GM12878 (cell line): ENCODE results near the gene PHF20. TPM values are rescaled to one million over a fixed set of nuclear protein-coding genes. Genes with fewer than 3 reads are reported as not detected.

Experiments used
- ATF7 ChIP-seq: fragments of 450-650 bp; IDR thresholded peaks from 2 replicates; pipeline ENCODE4 v1.6.1; 2016; ENCODE audit warnings: low read depth, mild to moderate bottlenecking
- BCL11A ChIP-seq: IDR thresholded peaks from 2 replicates; pipeline ENCODE4 v1.6.1; 2011; ENCODE audit warnings: low read depth, low read length
- BMI1 ChIP-seq: fragments of 450-650 bp; IDR thresholded peaks from 2 replicates; pipeline ENCODE4 v1.6.1; 2016; ENCODE audit warnings: mild to moderate bottlenecking, moderate library complexity, borderline replicate concordance
- BRCA1 ChIP-seq: IDR thresholded peaks from 2 replicates; pipeline ENCODE4 v1.6.1; 2011; ENCODE audit warnings: low read depth, low read length, improper control_type of control experiment
- CBX3 ChIP-seq: fragments of 200-600 bp; sonication (generic); IDR thresholded peaks from 2 replicates; pipeline ENCODE4 v1.6.1; 2016; ENCODE audit warnings: low read depth, borderline replicate concordance
- FOS ChIP-seq: IDR thresholded peaks from 3 replicates; pipeline ENCODE4 v1.6.1; 2011; ENCODE audit warnings: borderline replicate concordance; ENCODE audit not compliant: insufficient read length; ENCODE audit errors: extremely low read depth
- FOXM1 ChIP-seq: IDR thresholded peaks from 2 replicates; pipeline ENCODE4 v1.6.1; 2012; ENCODE audit warnings: low read depth, mild to moderate bottlenecking, inconsistent platforms, low read length, moderate library complexity
- HDGF ChIP-seq: fragments of 450-650 bp; IDR thresholded peaks from 2 replicates; pipeline ENCODE4 v1.6.1; 2016; ENCODE audit warnings: antibody characterized with exemption
- IRF5 ChIP-seq: fragments of 450-650 bp; IDR thresholded peaks from 2 replicates; pipeline ENCODE4 v1.6.1; 2017; ENCODE audit warnings: borderline replicate concordance
- MLLT1 ChIP-seq: fragments of 450-650 bp; IDR thresholded peaks from 2 replicates; pipeline ENCODE4 v1.6.1; 2016; ENCODE audit warnings: mild to moderate bottlenecking
- PML ChIP-seq: IDR thresholded peaks from 2 replicates; pipeline ENCODE4 v1.6.1; 2012; ENCODE audit warnings: low read length, inconsistent platforms
- RBBP5 ChIP-seq: fragments of 200-600 bp; sonication (generic); conservative IDR thresholded peaks from 2 replicates; pipeline ENCODE4 v1.6.1; 2016
- RFX5 ChIP-seq: IDR thresholded peaks from 2 replicates; pipeline ENCODE4 v1.6.1; 2011; ENCODE audit warnings: low read depth, low read length, improper control_type of control experiment
- RUNX3 ChIP-seq: IDR thresholded peaks from 2 replicates; pipeline ENCODE4 v1.6.1; 2012; ENCODE audit warnings: low read length, inconsistent platforms
- SPI1 ChIP-seq: IDR thresholded peaks from 2 replicates; pipeline ENCODE4 v1.6.1; 2011; ENCODE audit warnings: low read depth, mild to moderate bottlenecking, low read length, moderate library complexity, borderline replicate concordance; ENCODE audit not compliant: insufficient read depth
- SUZ12 ChIP-seq: fragments of 200-600 bp; sonication (generic); IDR thresholded peaks from one replicate; pipeline ENCODE4 v1.6.1; 2018; ENCODE audit warnings: antibody characterized with exemption, mild to moderate bottlenecking; ENCODE audit not compliant: unreplicated experiment
- TARDBP ChIP-seq: IDR thresholded peaks from 2 replicates; pipeline ENCODE4 v1.6.1; 2016; ENCODE audit warnings: borderline replicate concordance
- ZNF207 ChIP-seq: fragments of 450-650 bp; IDR thresholded peaks from 2 replicates; pipeline ENCODE4 v1.6.1; 2014; ENCODE audit warnings: antibody characterized with exemption, mild to moderate bottlenecking, borderline replicate concordance
- ZNF217 ChIP-seq: fragments of 450-650 bp; IDR thresholded peaks from 2 replicates; pipeline ENCODE4 v1.6.1; 2017; ENCODE audit warnings: antibody characterized with exemption, mild to moderate bottlenecking
- polyA plus RNA-seq, 11 experiments: library from polyadenylated mRNA; depleted of rRNA in 4 of 11; unstranded in 6 of 11; stranded (reverse) in 5 of 11; fragments of >200 nt; fragmentation: Nextera tagmentation in 4 of 11; fragmentation: Illumina TruSeq in 1 of 11; extraction: Ambion mirVana in 4 of 11; extraction: Trizol in 1 of 11; gene quantifications; 1 replicate in 1 of 11; 2 replicates in 10 of 11; pipeline versions ENCODE4 v1.2.1 to v1.2.3, GENCODE V29; 2011 to 2016; ENCODE audit warnings: inconsistent platforms in 2 of 11, missing spikeins in 2 of 11, low read depth in 1 of 11
- total RNA-seq, 4 experiments: library from RNA; depleted of rRNA in 3 of 4; stranded (reverse); fragments of >200 nt in 3 of 4; fragmentation: Illumina TruSeq in 1 of 4; extraction: Trizol in 1 of 4; gene quantifications; 2 replicates each; pipeline versions ENCODE4 v1.2.1 to v1.2.3, GENCODE V29; 2013 to 2021
- TF ChIP-seq, protein P1 (sequence below): IDR thresholded peaks from 2 replicates; pipeline ENCODE4 v1.6.1; 2012; ENCODE audit warnings: low read depth, low read length, improper control_type of control experiment
- TF ChIP-seq, protein P2 (sequence below): fragments of 450-650 bp; IDR thresholded peaks from 2 replicates; pipeline ENCODE4 v1.6.1; 2018; ENCODE audit warnings: mild to moderate bottlenecking, low read depth, moderate library complexity; ENCODE audit not compliant: partially characterized antibody
- TF ChIP-seq, protein P3 (sequence below): fragments of 450-650 bp; IDR thresholded peaks from 2 replicates; pipeline ENCODE4 v1.6.1; 2017; ENCODE audit warnings: mild to moderate bottlenecking

PHF20 gene
- total and polyA plus RNA-seq, 10 of the 15 experiments (the other 5 are each of a cell fraction or from before 2014, with no cell fraction given), result 31.6 to 91.2 (median 46.8) TPM

DNA sequence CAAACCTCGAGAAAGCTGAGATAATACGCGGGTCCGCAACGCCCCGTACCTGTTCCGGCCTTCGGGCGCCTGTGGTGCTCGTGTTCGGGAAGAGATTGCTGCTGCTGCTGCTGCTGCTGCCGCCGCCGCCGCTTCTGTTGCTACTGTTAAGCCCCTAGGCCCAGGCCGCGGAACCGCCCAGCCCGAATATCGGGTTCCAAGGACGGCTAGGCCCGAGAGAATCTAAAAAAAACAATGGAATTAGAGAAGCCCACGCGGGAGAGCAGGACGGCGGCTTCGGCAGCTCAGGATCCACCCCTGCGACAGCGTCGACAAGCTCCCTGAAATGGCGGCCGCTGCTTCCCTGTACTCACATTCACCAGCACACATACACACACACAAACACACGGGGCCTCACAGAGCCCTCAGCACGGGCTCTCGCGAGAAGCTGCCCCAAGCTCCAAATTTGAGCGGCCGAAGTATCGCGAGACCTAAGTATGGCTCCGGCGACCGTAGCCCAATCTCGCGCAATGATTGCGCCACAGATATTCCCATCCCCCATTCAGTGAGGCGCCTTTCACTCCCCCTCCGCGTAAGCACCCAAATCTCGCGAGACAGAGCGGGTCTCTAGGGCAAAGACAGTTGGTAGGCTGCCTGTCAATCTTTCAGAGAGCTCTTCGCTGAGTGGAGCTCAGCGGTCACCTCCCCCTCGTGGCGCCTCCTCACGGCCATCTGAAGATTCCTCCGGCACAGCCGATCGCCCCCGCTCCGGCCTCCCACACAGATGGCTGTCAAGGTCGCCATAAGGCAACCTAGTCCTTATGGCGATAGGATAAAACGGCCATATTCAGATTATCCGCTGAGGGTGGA, 29.7 kb upstream of the PHF20 start, which contains the start of gene RBM39 (continued):
- TF ChIP-seq, protein P1, sequence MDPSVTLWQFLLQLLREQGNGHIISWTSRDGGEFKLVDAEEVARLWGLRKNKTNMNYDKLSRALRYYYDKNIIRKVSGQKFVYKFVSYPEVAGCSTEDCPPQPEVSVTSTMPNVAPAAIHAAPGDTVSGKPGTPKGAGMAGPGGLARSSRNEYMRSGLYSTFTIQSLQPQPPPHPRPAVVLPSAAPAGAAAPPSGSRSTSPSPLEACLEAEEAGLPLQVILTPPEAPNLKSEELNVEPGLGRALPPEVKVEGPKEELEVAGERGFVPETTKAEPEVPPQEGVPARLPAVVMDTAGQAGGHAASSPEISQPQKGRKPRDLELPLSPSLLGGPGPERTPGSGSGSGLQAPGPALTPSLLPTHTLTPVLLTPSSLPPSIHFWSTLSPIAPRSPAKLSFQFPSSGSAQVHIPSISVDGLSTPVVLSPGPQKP, result no peak; the same call in 1 of the 2 replicates
- TF ChIP-seq RUNX3, result peak; percentile 55
- no peak for TF ChIP-seq ZNF217
- TF ChIP-seq, protein P2, sequence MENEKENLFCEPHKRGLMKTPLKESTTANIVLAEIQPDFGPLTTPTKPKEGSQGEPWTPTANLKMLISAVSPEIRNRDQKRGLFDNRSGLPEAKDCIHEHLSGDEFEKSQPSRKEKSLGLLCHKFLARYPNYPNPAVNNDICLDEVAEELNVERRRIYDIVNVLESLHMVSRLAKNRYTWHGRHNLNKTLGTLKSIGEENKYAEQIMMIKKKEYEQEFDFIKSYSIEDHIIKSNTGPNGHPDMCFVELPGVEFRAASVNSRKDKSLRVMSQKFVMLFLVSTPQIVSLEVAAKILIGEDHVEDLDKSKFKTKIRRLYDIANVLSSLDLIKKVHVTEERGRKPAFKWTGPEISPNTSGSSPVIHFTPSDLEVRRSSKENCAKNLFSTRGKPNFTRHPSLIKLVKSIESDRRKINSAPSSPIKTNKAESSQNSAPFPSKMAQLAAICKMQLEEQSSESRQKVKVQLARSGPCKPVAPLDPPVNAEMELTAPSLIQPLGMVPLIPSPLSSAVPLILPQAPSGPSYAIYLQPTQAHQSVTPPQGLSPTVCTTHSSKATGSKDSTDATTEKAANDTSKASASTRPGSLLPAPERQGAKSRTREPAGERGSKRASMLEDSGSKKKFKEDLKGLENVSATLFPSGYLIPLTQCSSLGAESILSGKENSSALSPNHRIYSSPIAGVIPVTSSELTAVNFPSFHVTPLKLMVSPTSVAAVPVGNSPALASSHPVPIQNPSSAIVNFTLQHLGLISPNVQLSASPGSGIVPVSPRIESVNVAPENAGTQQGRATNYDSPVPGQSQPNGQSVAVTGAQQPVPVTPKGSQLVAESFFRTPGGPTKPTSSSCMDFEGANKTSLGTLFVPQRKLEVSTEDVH, result peak; percentile 22
- no peak for TF ChIP-seq SPI1
- TF ChIP-seq CBX3, result no peak
- TF ChIP-seq ZNF207, result peak; percentile 95
- 0 out of 2 replicates have a peak, but pooled peaks have one; percentile 11 for TF ChIP-seq TARDBP
- TF ChIP-seq RFX5, result no peak
- TF ChIP-seq MLLT1, result peak; percentile 92
- no peak for TF ChIP-seq BMI1
- TF ChIP-seq PML, result peak; percentile 93
- peak; percentile 81; the same call in 1 of the 2 replicates for TF ChIP-seq HDGF
- TF ChIP-seq RBBP5, result no peak
- TF ChIP-seq SUZ12, result no peak
- TF ChIP-seq FOS, result peak; percentile 32
- TF ChIP-seq BRCA1, result peak; percentile 99
- TF ChIP-seq BCL11A, result no peak
- TF ChIP-seq, protein P3, sequence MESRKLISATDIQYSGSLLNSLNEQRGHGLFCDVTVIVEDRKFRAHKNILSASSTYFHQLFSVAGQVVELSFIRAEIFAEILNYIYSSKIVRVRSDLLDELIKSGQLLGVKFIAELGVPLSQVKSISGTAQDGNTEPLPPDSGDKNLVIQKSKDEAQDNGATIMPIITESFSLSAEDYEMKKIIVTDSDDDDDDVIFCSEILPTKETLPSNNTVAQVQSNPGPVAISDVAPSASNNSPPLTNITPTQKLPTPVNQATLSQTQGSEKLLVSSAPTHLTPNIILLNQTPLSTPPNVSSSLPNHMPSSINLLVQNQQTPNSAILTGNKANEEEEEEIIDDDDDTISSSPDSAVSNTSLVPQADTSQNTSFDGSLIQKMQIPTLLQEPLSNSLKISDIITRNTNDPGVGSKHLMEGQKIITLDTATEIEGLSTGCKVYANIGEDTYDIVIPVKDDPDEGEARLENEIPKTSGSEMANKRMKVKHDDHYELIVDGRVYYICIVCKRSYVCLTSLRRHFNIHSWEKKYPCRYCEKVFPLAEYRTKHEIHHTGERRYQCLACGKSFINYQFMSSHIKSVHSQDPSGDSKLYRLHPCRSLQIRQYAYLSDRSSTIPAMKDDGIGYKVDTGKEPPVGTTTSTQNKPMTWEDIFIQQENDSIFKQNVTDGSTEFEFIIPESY, result peak; percentile 89; the same call in 1 of the 2 replicates
- TF ChIP-seq ATF7, result peak; percentile 90
- TF ChIP-seq FOXM1, result peak; percentile 52
- peak; percentile 98 for TF ChIP-seq IRF5
